ENCODE measurements around the gene CPLX3. TPM values are rescaled to one million over a fixed set of nuclear protein-coding genes. Genes with fewer than 3 reads are reported as not detected.

The CPLX3 gene
- polyA plus RNA-seq, 1 donor from 2014 or later: 0.27 TPM

DNA sequence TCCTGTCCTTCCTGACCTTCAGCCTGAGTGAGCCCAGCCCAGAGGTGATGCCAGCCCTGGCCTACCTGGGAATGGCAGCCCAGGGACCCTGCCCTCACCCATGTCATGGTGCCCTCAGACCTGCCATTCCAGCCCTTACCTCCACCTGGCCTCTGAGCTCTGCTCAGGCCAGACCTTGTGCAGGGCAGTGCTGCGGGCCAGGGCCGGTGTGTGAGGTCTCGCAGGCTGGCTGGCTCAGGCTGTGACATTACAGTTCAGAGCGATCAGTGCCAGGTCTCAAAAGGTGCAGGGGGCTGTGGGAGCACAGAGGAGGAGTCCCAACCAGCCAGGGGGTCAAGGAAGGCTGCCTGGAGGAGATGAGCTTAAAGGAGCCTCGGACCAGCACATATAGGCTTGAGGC lies 6.4 kb upstream of the CPLX3 start:
- no peaks in the 10 kb centered on the region for H3K9me2 ChIP-seq (ENCODE audit: insufficient read depth, low read length)
- no peak overlapping the region for H3K4me3 ChIP-seq (ENCODE audit: low read length)
- H3K79me2 ChIP-seq (replicated peaks; ENCODE audit: insufficient read depth, low read length): no peaks in the 10 kb centered on the region
- H3F3A ChIP-seq (ENCODE audit: insufficient read depth, low read length, poor library complexity, severe bottlenecking): no peaks in the 10 kb centered on the region
- no peak overlapping the region for H3K4me2 ChIP-seq (ENCODE audit: low read length)
- TF ChIP-seq, protein P1, sequence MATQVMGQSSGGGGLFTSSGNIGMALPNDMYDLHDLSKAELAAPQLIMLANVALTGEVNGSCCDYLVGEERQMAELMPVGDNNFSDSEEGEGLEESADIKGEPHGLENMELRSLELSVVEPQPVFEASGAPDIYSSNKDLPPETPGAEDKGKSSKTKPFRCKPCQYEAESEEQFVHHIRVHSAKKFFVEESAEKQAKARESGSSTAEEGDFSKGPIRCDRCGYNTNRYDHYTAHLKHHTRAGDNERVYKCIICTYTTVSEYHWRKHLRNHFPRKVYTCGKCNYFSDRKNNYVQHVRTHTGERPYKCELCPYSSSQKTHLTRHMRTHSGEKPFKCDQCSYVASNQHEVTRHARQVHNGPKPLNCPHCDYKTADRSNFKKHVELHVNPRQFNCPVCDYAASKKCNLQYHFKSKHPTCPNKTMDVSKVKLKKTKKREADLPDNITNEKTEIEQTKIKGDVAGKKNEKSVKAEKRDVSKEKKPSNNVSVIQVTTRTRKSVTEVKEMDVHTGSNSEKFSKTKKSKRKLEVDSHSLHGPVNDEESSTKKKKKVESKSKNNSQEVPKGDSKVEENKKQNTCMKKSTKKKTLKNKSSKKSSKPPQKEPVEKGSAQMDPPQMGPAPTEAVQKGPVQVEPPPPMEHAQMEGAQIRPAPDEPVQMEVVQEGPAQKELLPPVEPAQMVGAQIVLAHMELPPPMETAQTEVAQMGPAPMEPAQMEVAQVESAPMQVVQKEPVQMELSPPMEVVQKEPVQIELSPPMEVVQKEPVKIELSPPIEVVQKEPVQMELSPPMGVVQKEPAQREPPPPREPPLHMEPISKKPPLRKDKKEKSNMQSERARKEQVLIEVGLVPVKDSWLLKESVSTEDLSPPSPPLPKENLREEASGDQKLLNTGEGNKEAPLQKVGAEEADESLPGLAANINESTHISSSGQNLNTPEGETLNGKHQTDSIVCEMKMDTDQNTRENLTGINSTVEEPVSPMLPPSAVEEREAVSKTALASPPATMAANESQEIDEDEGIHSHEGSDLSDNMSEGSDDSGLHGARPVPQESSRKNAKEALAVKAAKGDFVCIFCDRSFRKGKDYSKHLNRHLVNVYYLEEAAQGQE (IDR thresholded peaks at IDR 0.05; ENCODE audit: borderline replicate concordance): no peak
- TF ChIP-seq SMC3 (conservative IDR thresholded peaks at IDR 0.05; ENCODE audit: poor library complexity) (no peak), MXI1 (conservative IDR thresholded peaks at IDR 0.05; ENCODE audit: poor library complexity, severe bottlenecking) (no peak), RAD21 (conservative IDR thresholded peaks at IDR 0.05) (no peak), EZH2 (IDR thresholded peaks at IDR 0.05; ENCODE audit: borderline replicate concordance, insufficient read depth, low read length, poor library complexity, severe bottlenecking) (no peak), TAF1 (IDR thresholded peaks at IDR 0.05; ENCODE audit: low read depth) (no peak), POLR2AphosphoS5 (IDR thresholded peaks at IDR 0.05) (no peak), EP300 (conservative IDR thresholded peaks at IDR 0.05; ENCODE audit: poor library complexity, severe bottlenecking) (no peak)
- TF ChIP-seq, protein P2, sequence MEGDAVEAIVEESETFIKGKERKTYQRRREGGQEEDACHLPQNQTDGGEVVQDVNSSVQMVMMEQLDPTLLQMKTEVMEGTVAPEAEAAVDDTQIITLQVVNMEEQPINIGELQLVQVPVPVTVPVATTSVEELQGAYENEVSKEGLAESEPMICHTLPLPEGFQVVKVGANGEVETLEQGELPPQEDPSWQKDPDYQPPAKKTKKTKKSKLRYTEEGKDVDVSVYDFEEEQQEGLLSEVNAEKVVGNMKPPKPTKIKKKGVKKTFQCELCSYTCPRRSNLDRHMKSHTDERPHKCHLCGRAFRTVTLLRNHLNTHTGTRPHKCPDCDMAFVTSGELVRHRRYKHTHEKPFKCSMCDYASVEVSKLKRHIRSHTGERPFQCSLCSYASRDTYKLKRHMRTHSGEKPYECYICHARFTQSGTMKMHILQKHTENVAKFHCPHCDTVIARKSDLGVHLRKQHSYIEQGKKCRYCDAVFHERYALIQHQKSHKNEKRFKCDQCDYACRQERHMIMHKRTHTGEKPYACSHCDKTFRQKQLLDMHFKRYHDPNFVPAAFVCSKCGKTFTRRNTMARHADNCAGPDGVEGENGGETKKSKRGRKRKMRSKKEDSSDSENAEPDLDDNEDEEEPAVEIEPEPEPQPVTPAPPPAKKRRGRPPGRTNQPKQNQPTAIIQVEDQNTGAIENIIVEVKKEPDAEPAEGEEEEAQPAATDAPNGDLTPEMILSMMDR (IDR thresholded peaks at IDR 0.05; ENCODE audit: poor library complexity, severe bottlenecking): no peak
- no peak overlapping the region for H3K27ac ChIP-seq (ENCODE audit: low read length)
- H2AFZ ChIP-seq (ENCODE audit: low read depth, low read length): no peak overlapping the region
- H4K20me1 ChIP-seq (ENCODE audit: insufficient read depth): no peaks in the 10 kb centered on the region
- peaks cover 12% of the 10 kb centered on the region for H3K27me3 ChIP-seq (ENCODE audit: insufficient read depth, low read depth, low read length)
- no peaks in the 10 kb centered on the region for H3K36me3 ChIP-seq (ENCODE audit: insufficient read depth, low read length)
- H3K9ac ChIP-seq (ENCODE audit: low read length): no peak overlapping the region
- H3K9me3 ChIP-seq (ENCODE audit: low read length): no peaks in the 10 kb centered on the region

- Histone ChIP-seq H2AFZ (ENCODE audit: low read depth, low read length) (peak overlapping the region; percentile 21), H3K36me3 (ENCODE audit: insufficient read depth, low read length) (no peaks in the 10 kb centered on the region), H3K79me2 (replicated peaks; ENCODE audit: insufficient read depth, low read length) (no peaks in the 10 kb centered on the region), H3F3A (ENCODE audit: insufficient read depth, low read length, poor library complexity, severe bottlenecking) (no peaks in the 10 kb centered on the region), H3K27me3 (ENCODE audit: insufficient read depth, low read depth, low read length) (peaks cover 23% of the 10 kb centered on the region), H3K9me3 (ENCODE audit: low read length) (no peaks in the 10 kb centered on the region), H3K9me2 (ENCODE audit: insufficient read depth, low read length) (no peaks in the 10 kb centered on the region), H3K4me2 (ENCODE audit: low read length) (peak overlapping the region; percentile 6), H3K4me3 (ENCODE audit: low read length) (peak overlapping the region; percentile 3), H4K20me1 (ENCODE audit: insufficient read depth) (no peaks in the 10 kb centered on the region), H3K27ac (ENCODE audit: low read length) (peak overlapping the region; percentile 37), H3K9ac (ENCODE audit: low read length) (peak overlapping the region; percentile 35)
- TF ChIP-seq POLR2AphosphoS5 (IDR thresholded peaks at IDR 0.05): no peak
Measured at GRCh38 chr15:74821091-74821789, 5.2 kb upstream of the CPLX3 start.
